Esophagus muscularis mucosa (tissue), 3 donors: ENCODE results near the gene ERGIC2.

Experiments
- POLR2A ChIP-seq: fragments of 450-650 bp; IDR thresholded peaks from one replicate; pipeline ENCODE4 v1.6.1; 2017; ENCODE audit warnings: antibody characterized with exemption, moderate library complexity, mild to moderate bottlenecking, low read depth
- POLR2AphosphoS5 ChIP-seq, 2 donors: sonication (generic); formaldehyde crosslinking; IDR thresholded peaks; one replicate each; pipeline ENCODE4 v1.6.1; 2017; ENCODE audit warnings: antibody characterized with exemption in 2 of 2
- TF ChIP-seq, protein P1 (sequence below), 3 experiments: fragments of 200-600 bp in 2 of 3; fragments of 450-650 bp in 1 of 3; sonication (generic) in 2 of 3; IDR thresholded peaks; one replicate each; pipeline ENCODE4 v1.5.1; 2017 to 2019; ENCODE audit warnings: antibody characterized with exemption in 3 of 3, mild to moderate bottlenecking in 2 of 3, moderate library complexity in 1 of 3

DNA sequence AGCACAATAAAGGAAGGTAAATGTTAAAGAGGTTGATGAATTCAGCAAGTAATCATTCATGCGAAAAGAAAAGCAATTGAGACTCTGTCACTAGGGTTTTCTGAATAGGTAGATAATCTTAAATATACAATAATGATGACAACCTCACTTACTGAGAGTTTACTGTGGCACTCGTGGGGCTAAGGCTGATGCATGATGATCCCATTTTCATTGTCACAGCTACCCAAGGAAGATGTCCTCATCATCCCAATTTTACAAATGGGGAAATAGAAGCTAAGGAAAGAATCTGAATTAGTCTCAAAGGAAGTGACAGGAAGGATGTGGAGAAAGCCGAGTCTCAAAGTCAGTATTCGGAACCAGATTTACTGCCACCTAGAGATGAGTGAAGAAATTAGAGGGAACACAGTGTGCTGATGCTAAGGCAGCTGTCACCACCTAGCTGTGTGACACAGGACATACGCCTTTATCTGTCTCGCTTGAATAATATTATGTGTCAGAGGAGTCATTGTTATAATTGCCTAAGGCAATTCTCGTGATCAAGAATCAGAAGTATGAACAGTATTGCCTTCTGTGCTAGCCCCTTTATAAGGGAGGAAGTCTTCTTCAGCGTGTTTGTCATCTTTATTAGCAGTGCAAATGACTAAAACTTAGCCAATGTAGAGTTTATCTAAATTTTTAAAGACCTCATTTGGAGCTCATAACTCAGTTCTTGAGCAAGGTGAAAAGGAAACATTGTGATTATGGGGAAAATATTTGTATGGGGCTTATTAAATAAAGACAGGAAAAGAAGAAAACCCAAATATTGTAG, 63.2 kb downstream of the ERGIC2 start:
- no peak for TF ChIP-seq POLR2A
- TF ChIP-seq, protein P1, sequence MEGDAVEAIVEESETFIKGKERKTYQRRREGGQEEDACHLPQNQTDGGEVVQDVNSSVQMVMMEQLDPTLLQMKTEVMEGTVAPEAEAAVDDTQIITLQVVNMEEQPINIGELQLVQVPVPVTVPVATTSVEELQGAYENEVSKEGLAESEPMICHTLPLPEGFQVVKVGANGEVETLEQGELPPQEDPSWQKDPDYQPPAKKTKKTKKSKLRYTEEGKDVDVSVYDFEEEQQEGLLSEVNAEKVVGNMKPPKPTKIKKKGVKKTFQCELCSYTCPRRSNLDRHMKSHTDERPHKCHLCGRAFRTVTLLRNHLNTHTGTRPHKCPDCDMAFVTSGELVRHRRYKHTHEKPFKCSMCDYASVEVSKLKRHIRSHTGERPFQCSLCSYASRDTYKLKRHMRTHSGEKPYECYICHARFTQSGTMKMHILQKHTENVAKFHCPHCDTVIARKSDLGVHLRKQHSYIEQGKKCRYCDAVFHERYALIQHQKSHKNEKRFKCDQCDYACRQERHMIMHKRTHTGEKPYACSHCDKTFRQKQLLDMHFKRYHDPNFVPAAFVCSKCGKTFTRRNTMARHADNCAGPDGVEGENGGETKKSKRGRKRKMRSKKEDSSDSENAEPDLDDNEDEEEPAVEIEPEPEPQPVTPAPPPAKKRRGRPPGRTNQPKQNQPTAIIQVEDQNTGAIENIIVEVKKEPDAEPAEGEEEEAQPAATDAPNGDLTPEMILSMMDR (IDR thresholded peaks at IDR 0.05), result peak; percentile 67 to 89 (median 74)
- TF ChIP-seq POLR2AphosphoS5 (IDR thresholded peaks at IDR 0.05), result no peak
